ENCODE measurements around the gene COIL. TPM values are rescaled to one million over a fixed set of nuclear protein-coding genes. Genes with fewer than 3 reads are reported as not detected.

COIL gene
- total and polyA plus RNA-seq, 2 of the 13 experiments (the other 11 are each of a cell fraction or from before 2014, with no cell fraction given), result 8.1 to 29.4 TPM

DNA sequence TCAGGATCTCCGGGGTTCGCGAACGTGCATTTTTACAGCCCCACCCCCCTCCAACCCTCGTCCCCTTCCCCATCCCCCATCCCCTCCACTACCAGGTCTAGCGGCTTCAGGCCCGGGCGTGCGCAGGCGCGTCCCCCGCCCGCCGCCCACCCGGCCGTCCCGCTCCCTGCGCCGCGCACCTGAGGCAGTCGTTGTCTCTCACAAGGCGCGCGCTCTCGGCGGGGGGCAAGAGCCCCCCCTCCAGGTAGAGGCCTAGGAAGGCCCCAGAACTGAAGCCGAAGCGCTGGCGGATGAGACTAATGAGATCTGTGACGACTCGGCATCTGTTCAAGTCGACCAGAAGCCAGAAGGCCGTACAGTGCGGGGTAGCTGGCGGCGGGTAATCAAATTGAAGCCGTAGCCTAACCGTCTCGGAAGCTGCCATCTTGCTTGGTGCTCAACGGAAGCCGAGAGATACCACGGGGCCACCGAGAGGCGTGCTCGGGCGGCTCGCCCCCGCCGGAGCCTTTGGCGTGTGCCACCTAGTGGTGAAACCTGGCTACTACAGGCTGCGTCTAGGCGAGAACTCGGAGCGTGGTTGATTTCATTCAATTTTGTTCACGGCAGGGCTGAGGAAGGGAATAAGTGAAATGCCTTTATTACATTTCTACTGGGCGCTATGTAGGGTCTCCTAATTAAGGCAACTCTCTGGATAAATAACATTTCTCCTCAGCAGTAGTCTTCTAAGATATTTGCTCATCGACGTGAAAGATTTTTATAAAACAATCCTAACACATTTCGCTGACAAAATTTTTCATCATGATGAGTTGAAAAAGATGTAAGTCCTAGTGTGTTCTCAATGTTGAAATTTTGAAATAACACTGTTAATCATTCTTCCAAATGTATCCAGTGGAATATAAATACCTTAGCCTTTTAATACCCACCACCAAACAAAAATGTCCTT is at the start of gene COIL (continued):
- TF ChIP-seq ZBTB4 (CRISPR knock-in tag; IDR thresholded peaks at IDR 0.05; ENCODE audit: borderline replicate concordance) (no peak; the same call in none of the 2 replicates), ZFP37 (CRISPR knock-in tag; IDR thresholded peaks at IDR 0.05; ENCODE audit: borderline replicate concordance) (peak; percentile 93), ZFP36L1 (CRISPR knock-in tag; IDR thresholded peaks at IDR 0.05) (peak; percentile 83), ZMAT5 (CRISPR knock-in tag; IDR thresholded peaks at IDR 0.05; ENCODE audit: borderline replicate concordance, low read depth) (no peak), ZNF234 (CRISPR knock-in tag; conservative IDR thresholded peaks at IDR 0.05) (no peak), GLI4 (CRISPR knock-in tag; IDR thresholded peaks at IDR 0.05; ENCODE audit: borderline replicate concordance) (peak; percentile 84), SNRNP70 (IDR thresholded peaks at IDR 0.05; ENCODE audit: low read depth, low read length) (no peak), SALL2 (CRISPR knock-in tag; IDR thresholded peaks at IDR 0.05) (peak; percentile 97), ZBTB37 (CRISPR knock-in tag; IDR thresholded peaks at IDR 0.05) (peak; percentile 52), ZNF691 (CRISPR knock-in tag; IDR thresholded peaks at IDR 0.05; ENCODE audit: borderline replicate concordance, low read depth) (peak; percentile 76; the same call in 1 of the 2 replicates), ZNF468 (CRISPR knock-in tag; IDR thresholded peaks at IDR 0.05) (peak; percentile 78; the same call in 1 of the 2 replicates), CEBPB (IDR thresholded peaks at IDR 0.05; ENCODE audit: borderline replicate concordance, low read depth, low read length) (no peak), ZNF496 (CRISPR knock-in tag; IDR thresholded peaks at IDR 0.05; ENCODE audit: insufficient replicate concordance) (no peak), ZNF598 (CRISPR knock-in tag; IDR thresholded peaks at IDR 0.05; ENCODE audit: borderline replicate concordance) (peak; percentile 97), SRSF1 (optimal IDR thresholded peaks at IDR 0.05; ENCODE audit: low read depth, low read length) (peak; percentile 99), BORCS8-MEF2B (CRISPR knock-in tag; IDR thresholded peaks at IDR 0.05) (peak; percentile 87), FIP1L1 (IDR thresholded peaks at IDR 0.05; ENCODE audit: borderline replicate concordance, insufficient read depth, low read depth, low read length) (0 out of 2 replicates have a peak, but pooled peaks have one; percentile 40), NFRKB (IDR thresholded peaks at IDR 0.05) (peak; percentile 73; the same call in 1 of the 2 replicates), MED8 (CRISPR knock-in tag; IDR thresholded peaks at IDR 0.05; ENCODE audit: insufficient replicate concordance) (no peak)
- TF ChIP-seq, protein P1, sequence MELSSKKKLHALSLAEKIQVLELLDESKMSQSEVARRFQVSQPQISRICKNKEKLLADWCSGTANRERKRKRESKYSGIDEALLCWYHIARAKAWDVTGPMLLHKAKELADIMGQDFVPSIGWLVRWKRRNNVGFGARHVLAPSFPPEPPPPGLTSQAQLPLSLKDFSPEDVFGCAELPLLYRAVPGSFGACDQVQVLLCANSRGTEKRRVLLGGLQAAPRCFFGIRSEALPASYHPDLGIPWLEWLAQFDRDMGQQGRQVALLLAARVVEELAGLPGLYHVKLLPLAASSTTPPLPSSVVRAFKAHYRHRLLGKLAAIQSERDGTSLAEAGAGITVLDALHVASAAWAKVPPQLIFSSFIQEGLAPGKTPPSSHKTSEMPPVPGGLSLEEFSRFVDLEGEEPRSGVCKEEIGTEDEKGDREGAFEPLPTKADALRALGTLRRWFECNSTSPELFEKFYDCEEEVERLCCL (CRISPR knock-in tag; IDR thresholded peaks at IDR 0.05; ENCODE audit: borderline replicate concordance), result no peak
